H1 (cell line): ENCODE measurements around the gene MIDN. TPM values are rescaled to one million over a fixed set of nuclear protein-coding genes. Genes with fewer than 3 reads are reported as not detected.

Experiments used
- CBX8 ChIP-seq: fragments of 300-800, 300-1000 bp; sonication (generic); IDR thresholded peaks from 2 replicates; pipeline ENCODE4 v1.7.1; 2016; ENCODE audit warnings: low read depth, low read length, borderline replicate concordance
- CHD1 ChIP-seq: IDR thresholded peaks from 2 replicates; pipeline ENCODE4 v1.6.1; 2012; ENCODE audit warnings: low read depth, low read length, improper control_type of control experiment
- CHD2 ChIP-seq: IDR thresholded peaks from 2 replicates; pipeline ENCODE4 v1.6.1; 2012; ENCODE audit warnings: low read length, improper control_type of control experiment
- EP300 ChIP-seq, 2 experiments: IDR thresholded peaks; 1 replicate in 1 of 2; 2 replicates in 1 of 2; pipeline ENCODE4 v1.6.1; 2011 to 2012; ENCODE audit warnings: low read depth in 2 of 2, low read length in 2 of 2, mild to moderate bottlenecking in 2 of 2, borderline replicate concordance in 1 of 2, inconsistent platforms in 1 of 2, moderate library complexity in 1 of 2
- GTF2F1 ChIP-seq: IDR thresholded peaks from 2 replicates; pipeline ENCODE4 v1.6.1; 2012; ENCODE audit warnings: low read depth, low read length, improper control_type of control experiment, borderline replicate concordance
- KDM4A ChIP-seq: IDR thresholded peaks from one replicate; pipeline ENCODE4 v1.7.1; 2012; ENCODE audit warnings: low read depth, mild to moderate bottlenecking, moderate library complexity, low read length, inconsistent platforms; ENCODE audit not compliant: severe bottlenecking
- MAFK ChIP-seq: IDR thresholded peaks from 2 replicates; pipeline ENCODE4 v1.6.1; 2012; ENCODE audit warnings: low read depth, mild to moderate bottlenecking, improper control_type of control experiment, low read length
- NANOG ChIP-seq: IDR thresholded peaks from 2 replicates; pipeline ENCODE4 v1.6.1; 2011; ENCODE audit warnings: low read length, low read depth, mild to moderate bottlenecking, inconsistent platforms; ENCODE audit not compliant: insufficient read depth, poor library complexity, severe bottlenecking
- TAF1 ChIP-seq: IDR thresholded peaks from 2 replicates; pipeline ENCODE4 v1.6.1; 2011; ENCODE audit warnings: mild to moderate bottlenecking, low read depth, low read length
- TBP ChIP-seq: IDR thresholded peaks from 2 replicates; pipeline ENCODE4 v1.6.1; 2011; ENCODE audit warnings: low read depth, low read length, improper control_type of control experiment
- YY1 ChIP-seq: IDR thresholded peaks from 2 replicates; pipeline ENCODE4 v1.6.1; 2011; ENCODE audit warnings: low read depth, mild to moderate bottlenecking, low read length
- polyA plus RNA-seq, 7 experiments: library from polyadenylated mRNA; depleted of rRNA in 3 of 7; stranded (reverse) in 5 of 7; unstranded in 2 of 7; fragments of >200 nt in 5 of 7; fragments of 200-250 nt in 2 of 7; gene quantifications; 1 replicate in 5 of 7; 2 replicates in 1 of 7; 4 replicates in 1 of 7; pipeline versions ENCODE4 v1.2.1 to v1.2.3, GENCODE V29; 2011 to 2013; ENCODE audit warnings: missing spikeins in 2 of 7, mixed read lengths in 2 of 7
- total RNA-seq: library from RNA; stranded (reverse); fragmentation: NEBNext Ultra II Directional; extraction: Animal tissue kit (Norgen Biotek cat#: 25700); gene quantifications from 2 replicates; pipeline ENCODE4 v1.2.1, GENCODE V29; 2021
- TF ChIP-seq, protein P1 (sequence below): fragments of 300-600 bp; sonication (generic); IDR thresholded peaks from 2 replicates; pipeline ENCODE4 v1.7.1; 2012; ENCODE audit warnings: low read length, moderate library complexity, mild to moderate bottlenecking, inconsistent platforms; ENCODE audit not compliant: insufficient replicate concordance

The MIDN gene
- total and polyA plus RNA-seq, 2 of the 8 experiments (the other 6 are each of a cell fraction or from before 2014, with no cell fraction given): 39.8 to 159 TPM

- TF ChIP-seq, protein P1, sequence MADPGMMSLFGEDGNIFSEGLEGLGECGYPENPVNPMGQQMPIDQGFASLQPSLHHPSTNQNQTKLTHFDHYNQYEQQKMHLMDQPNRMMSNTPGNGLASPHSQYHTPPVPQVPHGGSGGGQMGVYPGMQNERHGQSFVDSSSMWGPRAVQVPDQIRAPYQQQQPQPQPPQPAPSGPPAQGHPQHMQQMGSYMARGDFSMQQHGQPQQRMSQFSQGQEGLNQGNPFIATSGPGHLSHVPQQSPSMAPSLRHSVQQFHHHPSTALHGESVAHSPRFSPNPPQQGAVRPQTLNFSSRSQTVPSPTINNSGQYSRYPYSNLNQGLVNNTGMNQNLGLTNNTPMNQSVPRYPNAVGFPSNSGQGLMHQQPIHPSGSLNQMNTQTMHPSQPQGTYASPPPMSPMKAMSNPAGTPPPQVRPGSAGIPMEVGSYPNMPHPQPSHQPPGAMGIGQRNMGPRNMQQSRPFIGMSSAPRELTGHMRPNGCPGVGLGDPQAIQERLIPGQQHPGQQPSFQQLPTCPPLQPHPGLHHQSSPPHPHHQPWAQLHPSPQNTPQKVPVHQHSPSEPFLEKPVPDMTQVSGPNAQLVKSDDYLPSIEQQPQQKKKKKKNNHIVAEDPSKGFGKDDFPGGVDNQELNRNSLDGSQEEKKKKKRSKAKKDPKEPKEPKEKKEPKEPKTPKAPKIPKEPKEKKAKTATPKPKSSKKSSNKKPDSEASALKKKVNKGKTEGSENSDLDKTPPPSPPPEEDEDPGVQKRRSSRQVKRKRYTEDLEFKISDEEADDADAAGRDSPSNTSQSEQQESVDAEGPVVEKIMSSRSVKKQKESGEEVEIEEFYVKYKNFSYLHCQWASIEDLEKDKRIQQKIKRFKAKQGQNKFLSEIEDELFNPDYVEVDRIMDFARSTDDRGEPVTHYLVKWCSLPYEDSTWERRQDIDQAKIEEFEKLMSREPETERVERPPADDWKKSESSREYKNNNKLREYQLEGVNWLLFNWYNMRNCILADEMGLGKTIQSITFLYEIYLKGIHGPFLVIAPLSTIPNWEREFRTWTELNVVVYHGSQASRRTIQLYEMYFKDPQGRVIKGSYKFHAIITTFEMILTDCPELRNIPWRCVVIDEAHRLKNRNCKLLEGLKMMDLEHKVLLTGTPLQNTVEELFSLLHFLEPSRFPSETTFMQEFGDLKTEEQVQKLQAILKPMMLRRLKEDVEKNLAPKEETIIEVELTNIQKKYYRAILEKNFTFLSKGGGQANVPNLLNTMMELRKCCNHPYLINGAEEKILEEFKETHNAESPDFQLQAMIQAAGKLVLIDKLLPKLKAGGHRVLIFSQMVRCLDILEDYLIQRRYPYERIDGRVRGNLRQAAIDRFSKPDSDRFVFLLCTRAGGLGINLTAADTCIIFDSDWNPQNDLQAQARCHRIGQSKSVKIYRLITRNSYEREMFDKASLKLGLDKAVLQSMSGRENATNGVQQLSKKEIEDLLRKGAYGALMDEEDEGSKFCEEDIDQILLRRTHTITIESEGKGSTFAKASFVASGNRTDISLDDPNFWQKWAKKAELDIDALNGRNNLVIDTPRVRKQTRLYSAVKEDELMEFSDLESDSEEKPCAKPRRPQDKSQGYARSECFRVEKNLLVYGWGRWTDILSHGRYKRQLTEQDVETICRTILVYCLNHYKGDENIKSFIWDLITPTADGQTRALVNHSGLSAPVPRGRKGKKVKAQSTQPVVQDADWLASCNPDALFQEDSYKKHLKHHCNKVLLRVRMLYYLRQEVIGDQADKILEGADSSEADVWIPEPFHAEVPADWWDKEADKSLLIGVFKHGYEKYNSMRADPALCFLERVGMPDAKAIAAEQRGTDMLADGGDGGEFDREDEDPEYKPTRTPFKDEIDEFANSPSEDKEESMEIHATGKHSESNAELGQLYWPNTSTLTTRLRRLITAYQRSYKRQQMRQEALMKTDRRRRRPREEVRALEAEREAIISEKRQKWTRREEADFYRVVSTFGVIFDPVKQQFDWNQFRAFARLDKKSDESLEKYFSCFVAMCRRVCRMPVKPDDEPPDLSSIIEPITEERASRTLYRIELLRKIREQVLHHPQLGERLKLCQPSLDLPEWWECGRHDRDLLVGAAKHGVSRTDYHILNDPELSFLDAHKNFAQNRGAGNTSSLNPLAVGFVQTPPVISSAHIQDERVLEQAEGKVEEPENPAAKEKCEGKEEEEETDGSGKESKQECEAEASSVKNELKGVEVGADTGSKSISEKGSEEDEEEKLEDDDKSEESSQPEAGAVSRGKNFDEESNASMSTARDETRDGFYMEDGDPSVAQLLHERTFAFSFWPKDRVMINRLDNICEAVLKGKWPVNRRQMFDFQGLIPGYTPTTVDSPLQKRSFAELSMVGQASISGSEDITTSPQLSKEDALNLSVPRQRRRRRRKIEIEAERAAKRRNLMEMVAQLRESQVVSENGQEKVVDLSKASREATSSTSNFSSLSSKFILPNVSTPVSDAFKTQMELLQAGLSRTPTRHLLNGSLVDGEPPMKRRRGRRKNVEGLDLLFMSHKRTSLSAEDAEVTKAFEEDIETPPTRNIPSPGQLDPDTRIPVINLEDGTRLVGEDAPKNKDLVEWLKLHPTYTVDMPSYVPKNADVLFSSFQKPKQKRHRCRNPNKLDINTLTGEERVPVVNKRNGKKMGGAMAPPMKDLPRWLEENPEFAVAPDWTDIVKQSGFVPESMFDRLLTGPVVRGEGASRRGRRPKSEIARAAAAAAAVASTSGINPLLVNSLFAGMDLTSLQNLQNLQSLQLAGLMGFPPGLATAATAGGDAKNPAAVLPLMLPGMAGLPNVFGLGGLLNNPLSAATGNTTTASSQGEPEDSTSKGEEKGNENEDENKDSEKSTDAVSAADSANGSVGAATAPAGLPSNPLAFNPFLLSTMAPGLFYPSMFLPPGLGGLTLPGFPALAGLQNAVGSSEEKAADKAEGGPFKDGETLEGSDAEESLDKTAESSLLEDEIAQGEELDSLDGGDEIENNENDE: no peak
- TF ChIP-seq NANOG (peak; percentile 49), TAF1 (peak; percentile 99), EP300 (IDR thresholded peaks at IDR 0.05; ENCODE audit: borderline replicate concordance in 1 of 2, low read depth in 2 of 2, low read length in 2 of 2) (0 out of 3 replicates have a peak, but pooled peaks of 1 of the 2 experiments have one; percentile 30), CHD2 (peak; percentile 45; the same call in 1 of the 2 replicates), TBP (peak; percentile 97), KDM4A (no peak), MAFK (no peak), YY1 (no peak), CBX8 (no peak), GTF2F1 (peak; percentile 91), CHD1 (peak; percentile 78; the same call in 1 of the 2 replicates)
These were observed 20.7 kb downstream of the MIDN start, which contains the start of gene CIRBP (continued) for GRCh38 chr19:1269065-1269477.
